ENCODE data around the gene HDDC3.

Gene HDDC3

GRCh38 chr15:90880381-90881145 is 51.8 kb downstream of the HDDC3 start:
- DNase-seq = no peak
- Mint-ChIP-seq H3K27ac (no peak overlapping the region), H3K27me3 (no peaks in the 10 kb centered on the region), H3K9me3 (no peaks in the 10 kb centered on the region), H3K4me3 (no peak overlapping the region), H3K4me1 (ENCODE audit: low read depth) (peaks cover 16% of the 10 kb centered on the region), H3K36me3 (ENCODE audit: low read depth) (peaks cover 77% of the 10 kb centered on the region)

All from activated T-cell treated with anti-CD3 and anti-CD28 coated beads, Interleukin-2, amount 50 U/mL, for 24 hours (primary cell).